ENCODE measurements around the gene CRHR2. TPM values are rescaled to one million over a fixed set of nuclear protein-coding genes. Genes with fewer than 3 reads are reported as not detected.

CRHR2 gene
- total and polyA plus RNA-seq, 2 experiments from 2014 or later = 0.39 to 0.77 TPM

DNA sequence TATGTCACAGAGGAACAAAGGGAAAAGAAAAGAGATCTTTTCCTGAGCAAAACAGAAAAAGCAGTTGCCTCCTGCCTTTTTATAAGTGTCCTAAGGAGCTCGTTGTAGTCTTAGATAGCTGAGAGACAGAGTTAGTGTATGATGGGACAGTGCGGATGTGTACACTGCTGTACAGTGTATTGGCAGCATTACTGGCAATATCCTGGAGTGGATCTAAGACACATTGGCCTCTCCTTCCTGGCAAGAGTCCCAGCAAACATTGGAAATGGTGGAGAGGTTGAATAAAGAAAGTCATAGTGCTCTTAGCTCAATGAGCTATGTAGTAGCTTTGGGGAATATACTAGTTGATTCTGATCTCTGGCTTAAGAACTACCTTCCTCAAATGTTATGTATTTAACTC, 64.9 kb downstream of the CRHR2 start:
- TF ChIP-seq, protein P1, sequence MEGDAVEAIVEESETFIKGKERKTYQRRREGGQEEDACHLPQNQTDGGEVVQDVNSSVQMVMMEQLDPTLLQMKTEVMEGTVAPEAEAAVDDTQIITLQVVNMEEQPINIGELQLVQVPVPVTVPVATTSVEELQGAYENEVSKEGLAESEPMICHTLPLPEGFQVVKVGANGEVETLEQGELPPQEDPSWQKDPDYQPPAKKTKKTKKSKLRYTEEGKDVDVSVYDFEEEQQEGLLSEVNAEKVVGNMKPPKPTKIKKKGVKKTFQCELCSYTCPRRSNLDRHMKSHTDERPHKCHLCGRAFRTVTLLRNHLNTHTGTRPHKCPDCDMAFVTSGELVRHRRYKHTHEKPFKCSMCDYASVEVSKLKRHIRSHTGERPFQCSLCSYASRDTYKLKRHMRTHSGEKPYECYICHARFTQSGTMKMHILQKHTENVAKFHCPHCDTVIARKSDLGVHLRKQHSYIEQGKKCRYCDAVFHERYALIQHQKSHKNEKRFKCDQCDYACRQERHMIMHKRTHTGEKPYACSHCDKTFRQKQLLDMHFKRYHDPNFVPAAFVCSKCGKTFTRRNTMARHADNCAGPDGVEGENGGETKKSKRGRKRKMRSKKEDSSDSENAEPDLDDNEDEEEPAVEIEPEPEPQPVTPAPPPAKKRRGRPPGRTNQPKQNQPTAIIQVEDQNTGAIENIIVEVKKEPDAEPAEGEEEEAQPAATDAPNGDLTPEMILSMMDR (IDR thresholded peaks at IDR 0.05; ENCODE audit: low read depth, low read length) = no peak
- Histone ChIP-seq H3K27ac (no peak overlapping the region), H3K4me1 (ENCODE audit: low read depth) (no peaks in the 10 kb centered on the region), H3K4me3 (no peak overlapping the region), H3K36me3 (peaks cover 52% of the 10 kb centered on the region), H3K27me3 (no peaks in the 10 kb centered on the region), H3K9me3 (ENCODE audit: low read depth) (no peaks in the 10 kb centered on the region)
- no peak for DNase-seq (ENCODE audit: low read depth in 1 of 2, low spot score in 1 of 2)

DNA sequence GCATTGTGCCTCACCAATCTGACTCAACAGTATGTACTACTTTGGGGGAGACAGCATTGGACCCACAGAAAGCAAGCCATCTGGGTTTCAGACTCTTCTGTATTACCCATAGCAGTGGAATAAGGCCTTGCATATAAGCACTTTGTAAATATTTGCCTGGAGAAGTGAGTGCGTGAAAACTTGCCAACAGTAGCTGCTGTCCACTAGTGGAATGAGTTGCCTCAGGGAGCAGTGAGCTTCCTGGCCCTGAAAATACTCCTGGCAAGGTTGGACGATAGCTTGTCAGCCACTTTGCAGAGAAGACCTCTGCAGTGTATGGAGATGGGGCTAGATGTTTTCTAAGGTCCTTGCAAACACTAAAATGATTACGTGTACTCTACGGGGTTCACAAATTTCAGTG, 65.9 kb downstream of the CRHR2 start:
- no peak overlapping the region for H3K27ac ChIP-seq
- H3K36me3 ChIP-seq = peaks cover 51% of the 10 kb centered on the region
- H3K4me1 ChIP-seq (ENCODE audit: low read depth) = no peaks in the 10 kb centered on the region
- H3K27me3 ChIP-seq = no peaks in the 10 kb centered on the region
- TF ChIP-seq, protein P1 (IDR thresholded peaks at IDR 0.05; ENCODE audit: low read depth, low read length) = no peak
- H3K9me3 ChIP-seq (ENCODE audit: low read depth) = no peaks in the 10 kb centered on the region
- H3K4me3 ChIP-seq = no peak overlapping the region
- DNase-seq (ENCODE audit: low read depth in 1 of 2, low spot score in 1 of 2) = no peak

DNA sequence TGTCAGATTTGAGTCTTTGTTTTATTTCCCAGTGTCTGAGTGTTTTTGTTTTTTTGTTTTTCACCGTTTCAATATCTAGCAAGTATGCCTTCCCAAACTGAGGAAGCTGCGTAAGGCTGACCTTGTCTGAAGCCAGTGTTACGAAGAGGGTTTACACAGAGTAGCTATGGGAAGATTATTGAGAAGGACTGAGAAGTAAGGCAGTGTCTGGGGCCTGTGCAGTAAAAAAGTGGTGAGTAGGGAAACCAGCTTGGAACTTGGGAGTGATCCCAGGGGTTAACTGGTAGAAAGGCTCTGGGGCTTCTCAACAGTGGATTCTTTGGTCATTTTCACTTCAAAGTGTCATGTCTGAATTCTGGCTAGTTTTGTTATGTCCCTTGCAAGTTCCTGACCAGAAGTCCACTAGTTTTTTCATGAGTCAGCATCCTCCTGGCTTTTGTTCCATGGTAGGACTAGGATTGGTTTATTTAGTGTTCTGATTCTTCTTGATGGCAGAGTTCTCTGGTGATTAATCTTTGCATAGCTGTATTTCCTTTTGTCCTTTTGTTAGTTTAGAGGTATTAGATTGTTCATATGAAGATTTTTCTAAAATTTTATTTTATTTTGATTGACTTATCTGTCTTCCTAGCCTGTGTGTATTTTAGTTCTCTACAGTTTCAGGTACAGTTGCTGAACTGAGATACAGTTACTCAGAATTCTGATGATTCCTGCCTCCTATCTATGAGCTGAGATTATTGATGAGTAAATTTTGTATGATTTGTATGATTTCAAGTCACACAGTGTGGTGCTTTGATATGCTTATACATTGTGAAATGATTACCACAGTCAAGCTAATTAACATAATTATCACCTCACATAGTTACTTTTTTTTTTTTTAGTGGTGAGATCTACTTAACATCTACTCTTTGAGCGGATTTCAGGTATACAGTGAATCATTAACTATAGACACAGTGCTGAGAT, 68.6 kb downstream of the CRHR2 start:
- Histone ChIP-seq H3K4me1 (ENCODE audit: low read depth) (no peaks in the 10 kb centered on the region), H3K4me3 (no peak overlapping the region), H3K36me3 (peaks cover 60% of the 10 kb centered on the region), H3K27me3 (no peaks in the 10 kb centered on the region), H3K9me3 (ENCODE audit: low read depth) (no peaks in the 10 kb centered on the region), H3K27ac (no peak overlapping the region)
- TF ChIP-seq, protein P1 (IDR thresholded peaks at IDR 0.05; ENCODE audit: low read depth, low read length) = no peak
- DNase-seq (ENCODE audit: low read depth in 1 of 2, low spot score in 1 of 2) = peak in 1 of 2 donors; percentile 22

DNA sequence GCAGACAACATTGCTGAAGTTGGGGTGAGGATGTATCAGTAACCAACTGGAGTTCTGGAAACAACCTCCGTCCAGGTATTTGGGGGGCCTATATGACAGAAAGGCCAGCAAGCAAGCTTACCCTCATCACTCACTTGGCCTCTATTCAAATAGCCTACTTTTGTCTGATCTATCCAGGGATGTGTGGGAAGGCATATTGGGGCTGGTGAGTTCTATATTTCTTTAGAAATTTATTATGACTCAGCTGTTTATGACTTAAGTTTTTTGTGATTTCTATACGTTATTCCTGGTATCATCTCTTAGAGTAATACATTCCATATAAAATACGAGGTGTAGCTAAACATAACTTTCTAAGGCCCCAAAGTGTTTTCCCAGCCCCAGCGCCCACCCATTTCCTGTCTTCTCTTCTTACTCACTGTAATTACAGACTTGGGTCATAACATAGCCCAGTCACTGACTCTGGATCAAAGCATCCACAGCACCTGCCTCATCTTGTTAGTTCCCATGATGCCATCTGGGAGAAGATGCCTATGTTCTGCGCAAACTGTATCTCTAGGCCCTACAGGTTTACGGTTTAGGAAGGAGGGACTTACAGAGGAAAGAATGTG, 69.5 kb downstream of the CRHR2 start:
- H3K4me3 ChIP-seq = no peak overlapping the region
- H3K27ac ChIP-seq = no peak overlapping the region
- no peak for DNase-seq (ENCODE audit: low read depth in 1 of 2, low spot score in 1 of 2)
- H3K36me3 ChIP-seq = peaks cover 61% of the 10 kb centered on the region
- H3K4me1 ChIP-seq (ENCODE audit: low read depth) = no peaks in the 10 kb centered on the region
- H3K9me3 ChIP-seq (ENCODE audit: low read depth) = no peaks in the 10 kb centered on the region
- no peaks in the 10 kb centered on the region for H3K27me3 ChIP-seq
- TF ChIP-seq, protein P1 (IDR thresholded peaks at IDR 0.05; ENCODE audit: low read depth, low read length) = no peak

DNA sequence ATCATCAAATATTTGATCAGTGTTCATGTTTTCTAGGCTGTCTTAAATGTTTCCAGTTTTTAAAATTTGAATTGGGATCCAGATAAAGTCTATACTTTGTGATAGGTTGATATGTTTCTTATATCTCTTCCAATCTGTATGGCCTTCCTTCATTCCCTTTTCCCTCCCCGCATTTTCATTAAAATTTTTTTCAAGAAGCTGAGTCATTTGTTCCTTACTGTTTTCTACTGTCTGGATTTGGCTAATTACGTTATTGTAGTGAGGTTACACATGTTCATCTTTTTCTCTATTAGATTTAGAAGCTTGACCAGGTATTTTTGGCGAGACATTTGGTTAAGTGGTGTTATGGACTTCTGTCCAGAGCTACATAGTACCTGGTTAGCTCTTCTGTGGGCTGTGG, 76.4 kb downstream of the CRHR2 start:
- Histone ChIP-seq H3K36me3 (peaks cover 81% of the 10 kb centered on the region), H3K4me1 (ENCODE audit: low read depth) (no peaks in the 10 kb centered on the region), H3K9me3 (ENCODE audit: low read depth) (no peaks in the 10 kb centered on the region), H3K4me3 (no peak overlapping the region), H3K27me3 (no peaks in the 10 kb centered on the region), H3K27ac (no peak overlapping the region)
- TF ChIP-seq, protein P1 (IDR thresholded peaks at IDR 0.05; ENCODE audit: low read depth, low read length) = no peak
- DNase-seq (ENCODE audit: low read depth in 1 of 2, low spot score in 1 of 2) = no peak
